H4 (cell line): ENCODE data around the gene BABAM2. TPM values are rescaled to one million over a fixed set of nuclear protein-coding genes. Genes with fewer than 3 reads are reported as not detected.

Source experiments
- DNase-seq: peaks from one replicate; pipeline ENCODE4 v3.0.0-alpha.2; 2015; ENCODE audit warnings: low spot score
- total RNA-seq: library from RNA; depleted of rRNA; stranded (reverse); fragments of >200 nt; shearing (Covaris generic); gene quantifications from 2 replicates; pipeline ENCODE4 v1.2.3, GENCODE V29; 2014

Gene BABAM2
- total RNA-seq, 1 experiment from 2014 or later: 20.7 TPM

- no peak for DNase-seq
Measured at GRCh38 chr2:28280619-28281018, 390.1 kb downstream of the BABAM2 start.

GRCh38 chr2:28281739-28282138 lies 391.2 kb downstream of the BABAM2 start:
- no peak for DNase-seq

DNA sequence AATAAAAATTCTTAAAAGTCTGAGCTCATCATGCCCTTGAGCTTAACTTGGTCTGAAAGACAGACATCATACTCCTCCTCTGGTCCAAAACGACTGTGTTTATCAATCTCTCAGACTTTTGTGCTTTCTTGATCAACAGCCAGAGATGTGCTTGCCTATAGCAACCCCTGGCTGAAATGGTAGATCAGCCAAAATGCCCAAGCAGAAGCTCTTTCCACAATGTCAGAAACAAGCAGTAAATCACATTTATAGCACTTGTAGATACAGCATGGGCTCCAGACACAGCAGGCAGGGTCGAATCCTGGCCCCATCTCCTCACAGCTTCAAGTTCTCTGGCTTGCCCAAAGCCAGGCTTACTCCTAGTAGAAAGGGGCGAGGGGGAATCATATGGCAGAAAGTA lies 391.7 kb downstream of the BABAM2 start:
- no peak for DNase-seq

GRCh38 chr2:28282861-28283646 lies 392.5 kb downstream of the BABAM2 start:
- no peak for DNase-seq

GRCh38 chr2:28283861-28284260 lies 393.3 kb downstream of the BABAM2 start:
- DNase-seq: no peak

DNA sequence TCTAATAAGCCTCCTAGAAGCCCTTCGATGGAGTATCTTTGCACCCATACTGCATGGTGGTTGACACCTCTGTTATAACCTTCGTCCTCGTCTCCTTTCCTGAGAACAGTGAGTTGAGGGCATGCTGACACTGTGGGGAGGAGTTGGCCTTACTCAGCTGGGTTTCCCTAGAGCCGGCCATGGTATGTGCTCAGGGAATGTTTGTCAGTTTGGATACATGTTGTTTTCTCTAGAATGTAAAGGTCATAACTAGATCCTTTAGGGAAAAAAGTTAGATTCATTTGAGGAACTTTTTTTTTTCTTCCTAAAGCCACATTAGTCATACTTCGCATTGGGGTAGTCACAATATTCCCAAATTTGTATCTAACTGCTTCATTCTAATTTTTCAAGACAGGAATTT lies 396.1 kb downstream of the BABAM2 start:
- no peak for DNase-seq

GRCh38 chr2:28287256-28287915 lies 396.9 kb downstream of the BABAM2 start:
- no peak for DNase-seq

- no peak for DNase-seq
Measured at GRCh38 chr2:28288620-28289019, 398.1 kb downstream of the BABAM2 start.

DNA sequence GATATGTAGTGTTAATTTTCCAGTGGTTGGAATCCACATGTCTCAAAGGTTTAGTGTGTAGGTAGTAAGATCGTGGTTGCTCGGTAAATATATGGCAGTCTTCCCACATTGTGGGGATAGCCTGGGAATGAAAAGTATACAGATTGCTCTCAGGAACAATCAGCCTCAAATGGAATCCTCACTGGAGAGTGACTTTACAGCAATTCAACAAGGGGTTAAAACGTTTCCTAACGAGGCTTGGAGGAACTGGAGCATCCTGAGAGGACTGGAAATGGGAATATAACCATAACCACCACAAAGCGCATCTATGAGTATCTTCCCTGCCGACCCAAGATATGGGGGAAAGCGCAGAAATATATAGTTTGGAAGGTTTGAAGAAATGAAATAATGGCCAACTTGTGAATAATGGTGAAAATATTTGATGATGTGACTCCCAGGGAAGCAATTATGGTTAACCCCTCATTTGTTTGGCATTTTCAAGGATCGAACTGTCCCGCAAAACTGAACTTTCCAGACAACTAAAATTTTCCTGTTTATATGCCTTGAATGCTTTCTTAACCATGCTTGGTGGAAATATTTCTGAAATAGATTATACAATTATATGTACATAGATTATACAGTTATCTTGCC lies 401.4 kb downstream of the BABAM2 start:
- DNase-seq: peak; percentile 13

- DNase-seq: no peak
Measured at GRCh38 chr2:28292491-28292890, 402.0 kb downstream of the BABAM2 start.

GRCh38 chr2:28293416-28293815 lies 402.9 kb downstream of the BABAM2 start:
- no peak for DNase-seq

GRCh38 chr2:28294451-28294850 lies 403.9 kb downstream of the BABAM2 start:
- no peak for DNase-seq

GRCh38 chr2:28296243-28296642 lies 405.7 kb downstream of the BABAM2 start:
- no peak for DNase-seq

DNA sequence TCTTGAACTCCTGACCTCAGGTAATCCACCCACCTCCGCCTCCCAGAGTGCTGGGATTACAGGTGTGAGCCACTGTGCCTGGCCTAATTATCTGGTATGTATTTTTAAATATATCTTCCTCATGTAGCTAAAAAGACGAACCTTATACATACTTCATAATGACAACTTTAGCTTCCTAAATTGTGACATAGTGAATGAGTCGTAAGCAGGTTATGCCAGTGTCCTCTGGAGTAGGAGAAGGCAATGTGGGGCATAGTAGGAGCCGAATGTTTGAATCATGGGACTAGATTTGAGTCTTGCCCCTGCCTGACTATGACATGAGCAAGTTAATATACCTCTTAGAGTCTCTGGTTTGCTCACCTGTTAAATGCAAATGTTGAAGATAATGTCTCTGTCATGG lies 406.4 kb downstream of the BABAM2 start:
- no peak for DNase-seq

- DNase-seq: no peak
Measured at GRCh38 chr2:28297531-28297930, 407.0 kb downstream of the BABAM2 start.

GRCh38 chr2:28298406-28298805 lies 407.9 kb downstream of the BABAM2 start:
- DNase-seq: no peak

DNA sequence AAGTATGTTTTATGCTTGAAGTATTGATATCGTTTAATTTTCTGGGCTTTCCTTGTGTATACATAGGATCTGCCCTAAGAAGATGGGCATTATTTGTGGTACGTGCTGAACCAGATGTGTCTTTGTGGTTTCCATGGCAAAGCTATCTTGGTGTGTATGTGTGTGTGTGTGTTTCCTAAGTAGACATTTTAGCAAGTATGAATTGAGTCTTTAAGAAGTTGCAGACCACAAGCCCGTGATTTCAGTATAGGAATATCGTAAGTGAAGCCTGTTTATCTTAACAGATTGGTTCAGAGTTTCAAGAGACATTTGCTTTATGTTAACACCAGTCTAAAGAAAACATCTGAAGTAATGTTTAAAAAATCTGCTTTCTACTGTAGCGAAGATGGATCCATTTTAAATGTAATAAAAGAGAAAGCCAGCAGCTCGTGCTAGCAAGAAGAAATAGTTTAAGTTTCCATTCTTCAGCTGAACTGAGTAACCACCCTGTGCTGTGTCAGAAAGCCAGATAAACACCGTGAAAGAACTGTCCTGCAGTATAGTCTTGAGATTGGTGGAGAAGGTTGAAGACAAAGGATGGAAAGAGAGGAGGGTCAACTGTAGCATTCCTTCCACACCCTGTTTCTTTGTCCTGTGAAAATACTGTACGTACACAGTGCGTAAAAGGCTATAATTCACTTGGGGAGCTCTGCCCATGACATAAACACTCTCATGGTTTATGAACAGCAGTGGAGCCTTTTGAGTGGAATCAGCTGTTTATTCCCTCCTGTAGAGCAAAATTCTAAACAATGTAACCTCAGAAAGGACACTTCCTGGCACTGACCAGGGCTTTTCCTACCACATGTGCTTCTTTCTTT lies 410.2 kb downstream of the BABAM2 start:
- DNase-seq: peak; percentile 90

GRCh38 chr2:28305202-28305601 lies 414.7 kb downstream of the BABAM2 start:
- no peak for DNase-seq

- no peak for DNase-seq
Measured at GRCh38 chr2:28310107-28310506, 419.6 kb downstream of the BABAM2 start.

GRCh38 chr2:28311660-28312249 lies 421.2 kb downstream of the BABAM2 start:
- no peak for DNase-seq
